GM12864 (cell line): ENCODE results near the gene GPBP1.
"Not testable (repeated sequence)": the region's sequence is repeated elsewhere in the genome, so short reads cannot be mapped to it uniquely, and the experiment has no call there.

Experiments
- DNase-seq: peaks from one replicate; pipeline ENCODE4 v3.0.0-alpha.2; 2011; ENCODE audit warnings: low read depth
- H3K4me3 ChIP-seq: 2 replicates; pipeline ENCODE4 v1.5.1; 2011; ENCODE audit warnings: mild to moderate bottlenecking, low read depth, low read length, control low read depth
- TF ChIP-seq, protein P1 (sequence below): IDR thresholded peaks from 2 replicates; pipeline ENCODE4 v1.5.1; 2011; ENCODE audit warnings: low read depth, mild to moderate bottlenecking, moderate library complexity, low read length, control low read depth, inconsistent platforms; ENCODE audit errors: missing control alignments

GPBP1 gene

DNA sequence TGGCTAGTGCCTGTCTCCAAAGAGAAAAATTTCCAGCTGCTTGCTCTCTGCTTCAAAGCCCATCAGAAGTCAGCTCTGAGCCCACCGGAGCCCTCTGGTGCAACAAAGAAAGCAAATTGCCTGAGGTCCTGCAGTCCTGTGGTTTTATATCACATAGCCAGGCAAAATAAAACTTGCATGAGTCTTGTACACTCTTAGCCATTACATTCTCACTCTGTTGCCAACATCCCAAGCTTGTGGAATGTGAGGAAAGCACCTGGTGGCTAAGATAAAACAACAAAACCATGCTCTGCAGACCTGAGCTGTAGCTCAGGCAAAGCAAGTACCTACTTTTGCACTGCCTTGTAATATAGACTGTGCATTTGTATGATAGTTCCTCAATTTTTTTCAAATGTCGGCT, 133.7 kb downstream of the GPBP1 start:
- no peak for DNase-seq

DNA sequence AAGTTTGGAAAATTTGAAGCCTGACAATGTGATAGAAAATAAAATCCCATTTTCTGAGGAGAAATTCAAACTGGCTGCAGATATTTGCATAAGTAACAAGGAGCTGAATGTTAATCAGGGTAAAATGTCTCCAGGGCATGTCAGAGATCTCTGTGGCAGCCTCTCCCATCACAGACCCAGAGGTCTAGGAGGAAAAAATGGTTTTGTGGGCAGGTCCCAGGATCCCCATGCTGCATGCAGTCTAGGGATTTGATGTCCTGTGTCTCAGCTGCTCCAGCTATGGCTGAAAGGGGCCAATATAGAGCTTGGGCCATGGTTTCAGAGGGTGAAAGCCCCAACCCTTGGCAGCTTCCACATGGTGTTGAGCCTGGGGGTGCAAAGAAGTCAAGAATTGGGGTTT, 135.2 kb downstream of the GPBP1 start:
- DNase-seq, H3K4me3 ChIP-seq: not testable (repeated sequence)

More for the DNA sequence above, 133.7 kb downstream of the GPBP1 start:
- TF ChIP-seq, protein P1, sequence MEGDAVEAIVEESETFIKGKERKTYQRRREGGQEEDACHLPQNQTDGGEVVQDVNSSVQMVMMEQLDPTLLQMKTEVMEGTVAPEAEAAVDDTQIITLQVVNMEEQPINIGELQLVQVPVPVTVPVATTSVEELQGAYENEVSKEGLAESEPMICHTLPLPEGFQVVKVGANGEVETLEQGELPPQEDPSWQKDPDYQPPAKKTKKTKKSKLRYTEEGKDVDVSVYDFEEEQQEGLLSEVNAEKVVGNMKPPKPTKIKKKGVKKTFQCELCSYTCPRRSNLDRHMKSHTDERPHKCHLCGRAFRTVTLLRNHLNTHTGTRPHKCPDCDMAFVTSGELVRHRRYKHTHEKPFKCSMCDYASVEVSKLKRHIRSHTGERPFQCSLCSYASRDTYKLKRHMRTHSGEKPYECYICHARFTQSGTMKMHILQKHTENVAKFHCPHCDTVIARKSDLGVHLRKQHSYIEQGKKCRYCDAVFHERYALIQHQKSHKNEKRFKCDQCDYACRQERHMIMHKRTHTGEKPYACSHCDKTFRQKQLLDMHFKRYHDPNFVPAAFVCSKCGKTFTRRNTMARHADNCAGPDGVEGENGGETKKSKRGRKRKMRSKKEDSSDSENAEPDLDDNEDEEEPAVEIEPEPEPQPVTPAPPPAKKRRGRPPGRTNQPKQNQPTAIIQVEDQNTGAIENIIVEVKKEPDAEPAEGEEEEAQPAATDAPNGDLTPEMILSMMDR: no peak
- H3K4me3 ChIP-seq: no peak overlapping the region

GRCh38 chr5:57311251-57311650, 137.4 kb downstream of the GPBP1 start:
- TF ChIP-seq, protein P1: no peak
- DNase-seq: no peak
- H3K4me3 ChIP-seq: no peak overlapping the region

- TF ChIP-seq, protein P1: no peak
- DNase-seq: no peak
These were observed 138.3 kb downstream of the GPBP1 start for GRCh38 chr5:57311921-57312735.

GRCh38 chr5:57313716-57314115, 139.9 kb downstream of the GPBP1 start:
- TF ChIP-seq, protein P1: no peak
- no peak overlapping the region for H3K4me3 ChIP-seq
- no peak for DNase-seq

More at GRCh38 chr5:57311921-57312735, 138.3 kb downstream of the GPBP1 start:
- H3K4me3 ChIP-seq: no peak overlapping the region
